KOPT-K1 (cell line): ENCODE measurements around the gene ANKRD22.
"Not testable (repeated sequence)": the region's sequence is repeated elsewhere in the genome, so short reads cannot be mapped to it uniquely, and the experiment has no call there.

Experiments
- H3K27ac ChIP-seq: fragments of 200-600 bp; sonication (generic); 2 replicates; pipeline ENCODE4 v1.5.1; 2016; ENCODE audit warnings: antibody characterized with exemption, mild to moderate bottlenecking, low read depth, low read length; ENCODE audit not compliant: poor library complexity, severe bottlenecking
- H3K36me3 ChIP-seq: fragments of 200-600 bp; sonication (generic); 2 replicates; pipeline ENCODE4 v1.5.1; 2017; ENCODE audit warnings: antibody characterized with exemption, mild to moderate bottlenecking, low read length, moderate library complexity; ENCODE audit not compliant: insufficient read depth
- H3K9me3 ChIP-seq: fragments of 200-600 bp; sonication (generic); 2 replicates; pipeline ENCODE4 v1.5.1; 2017; ENCODE audit warnings: antibody characterized with exemption, low read length, mild to moderate bottlenecking; ENCODE audit not compliant: insufficient read depth, poor library complexity, severe bottlenecking

ANKRD22 gene

DNA sequence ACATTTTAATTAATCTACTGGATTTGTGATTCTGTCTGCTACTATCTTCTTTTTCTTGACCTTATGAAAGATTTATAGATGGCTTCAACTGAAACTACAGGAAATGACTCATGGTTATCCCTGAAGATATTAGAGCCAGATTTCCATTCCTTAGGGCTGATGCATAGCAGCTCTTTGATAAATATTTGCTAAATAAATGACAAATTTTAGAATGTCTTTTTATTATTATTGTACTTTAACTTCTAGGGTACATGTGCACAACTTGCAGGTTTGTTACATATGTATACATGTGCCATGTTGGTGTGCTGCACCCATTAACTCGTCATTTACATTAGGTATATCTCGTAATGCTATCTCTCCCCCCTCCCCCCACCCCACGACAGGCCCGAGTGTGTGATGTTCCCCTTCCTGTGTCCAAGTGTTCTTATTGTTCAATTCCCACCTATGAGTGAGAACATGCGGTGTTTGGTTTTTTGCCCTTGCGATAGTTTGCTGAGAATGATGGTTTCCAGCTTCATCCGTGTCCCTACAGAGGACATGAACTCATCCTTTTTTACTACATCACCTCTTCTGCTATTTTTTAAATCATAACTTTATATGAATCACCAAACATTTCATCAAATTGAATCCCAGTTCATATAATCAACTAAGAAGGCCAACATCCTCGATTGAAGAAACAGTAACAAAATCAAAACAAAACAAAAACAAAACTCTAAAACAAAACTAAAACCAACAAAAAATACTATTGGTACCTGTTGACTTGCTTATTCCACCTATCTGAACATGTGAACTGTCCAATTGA is 31.2 kb upstream of the ANKRD22 start:
- H3K9me3 ChIP-seq, H3K27ac ChIP-seq: not testable (repeated sequence)
- peaks cover 33% of the 10 kb centered on the region for H3K36me3 ChIP-seq

DNA sequence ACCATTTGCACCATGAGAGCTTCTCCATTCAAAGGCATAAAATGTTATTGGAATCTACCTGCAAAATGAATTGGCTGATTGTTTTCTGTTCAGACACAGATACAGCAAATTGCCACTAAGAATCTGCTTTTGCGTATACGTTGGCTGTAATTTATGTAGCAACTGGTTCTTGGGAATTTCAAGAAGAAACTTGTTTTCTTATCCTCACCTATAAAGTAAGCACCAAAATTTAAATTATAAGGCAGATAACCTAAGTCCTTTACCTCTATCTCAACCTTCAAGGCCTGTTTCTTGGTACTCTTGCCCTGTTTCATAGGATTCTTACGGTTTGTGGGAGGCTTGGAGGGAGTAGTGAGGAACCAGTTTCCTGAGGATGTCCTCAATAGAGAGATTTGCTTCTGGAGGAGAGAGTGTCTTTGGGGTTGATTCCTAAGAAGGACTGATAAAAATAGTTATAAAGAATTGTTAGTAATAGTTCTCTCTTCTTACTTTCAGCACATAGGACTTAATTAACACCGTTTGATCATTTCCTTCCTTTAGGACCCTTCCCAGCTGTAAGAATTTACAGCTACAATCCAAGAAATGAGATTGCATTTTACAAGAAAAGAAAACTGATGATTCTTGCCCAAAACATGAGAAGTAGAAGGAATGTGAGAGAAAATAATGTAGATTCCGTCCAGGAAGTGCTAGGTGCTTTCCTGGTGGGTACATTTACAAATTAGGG is 30.4 kb upstream of the ANKRD22 start:
- H3K27ac ChIP-seq = peak overlapping the region; percentile 88

DNA sequence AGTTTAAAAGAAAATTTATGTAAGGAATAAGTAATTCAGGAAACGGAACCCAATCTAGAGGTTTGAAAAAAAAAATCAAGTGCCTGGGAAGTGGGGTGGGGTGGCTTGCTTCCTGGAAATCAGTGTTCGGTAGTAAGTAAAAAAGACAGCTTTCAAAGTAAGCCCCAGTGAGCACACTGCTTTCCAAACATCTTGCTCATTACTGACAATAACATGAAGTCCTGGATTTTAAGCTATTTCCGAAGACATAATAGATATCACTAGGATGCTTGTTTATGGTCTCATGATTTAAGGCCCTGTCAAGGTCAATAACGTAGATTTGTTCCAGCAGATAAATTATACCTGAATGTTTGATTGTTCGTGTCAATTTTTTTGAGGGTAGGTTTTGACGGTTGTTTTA is 29.7 kb upstream of the ANKRD22 start:
- Histone ChIP-seq H3K9me3 (no peaks in the 10 kb centered on the region), H3K36me3 (peaks cover 30% of the 10 kb centered on the region), H3K27ac (peak overlapping the region; percentile 88)

More for the DNA sequence above, 30.4 kb upstream of the ANKRD22 start:
- no peaks in the 10 kb centered on the region for H3K9me3 ChIP-seq
- H3K36me3 ChIP-seq = peaks cover 30% of the 10 kb centered on the region

DNA sequence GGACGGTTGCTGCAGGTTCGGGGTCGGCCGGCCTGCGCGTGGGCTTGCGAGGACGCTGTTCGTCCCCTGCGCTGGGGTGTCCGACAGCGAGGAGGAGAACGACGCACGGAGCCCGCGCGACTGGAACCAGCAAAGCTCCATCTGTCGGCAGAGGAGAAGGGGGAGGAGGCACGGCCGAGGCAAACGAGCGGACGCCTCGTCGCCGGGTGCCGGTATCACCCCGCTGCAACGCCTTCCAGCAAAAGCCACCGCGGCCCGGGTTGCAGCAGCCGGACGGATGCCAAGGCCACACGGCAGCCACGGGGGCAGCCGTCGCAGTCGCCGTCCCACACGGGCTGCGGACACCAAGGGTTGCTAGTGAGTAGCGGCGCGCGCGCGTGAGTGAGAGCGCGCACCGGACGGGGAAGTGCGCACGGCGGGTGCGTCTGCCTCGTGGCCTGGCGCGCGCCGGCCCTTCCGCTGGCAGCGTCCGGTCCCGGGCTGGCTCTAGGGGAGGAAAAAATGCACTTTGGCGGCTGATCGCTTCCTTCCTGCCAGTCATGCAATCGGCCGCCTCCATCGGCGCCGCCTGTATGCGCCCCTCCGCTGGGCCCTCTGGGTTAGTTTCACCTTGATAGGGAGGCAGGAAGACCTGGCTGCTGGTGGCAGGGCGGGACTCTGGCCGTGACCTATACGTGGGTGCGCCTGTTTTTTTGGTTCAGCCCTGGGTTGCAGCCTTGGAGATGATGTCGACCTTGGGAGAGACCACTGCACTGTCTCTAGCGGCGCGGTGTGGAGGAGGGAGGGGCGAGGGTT is 28.8 kb upstream of the ANKRD22 start:
- Histone ChIP-seq H3K27ac (peak overlapping the region; percentile 88), H3K9me3 (no peaks in the 10 kb centered on the region), H3K36me3 (peaks cover 30% of the 10 kb centered on the region)

GRCh38 chr10:88879534-88880281 is 28.1 kb upstream of the ANKRD22 start, which contains the start of gene STAMBPL1:
Gene STAMBPL1, plus strand, starts transcription at chr10:88880245. Its CDS starts 21,464 bp downstream, at chr10:88901709.
- Histone ChIP-seq H3K36me3 (peaks cover 24% of the 10 kb centered on the region), H3K9me3 (no peaks in the 10 kb centered on the region), H3K27ac (peak within 1 kb of the TSS; percentile 88)

- Histone ChIP-seq H3K9me3 (no peaks in the 10 kb centered on the region), H3K36me3 (peaks cover 4% of the 10 kb centered on the region; the same call in 1 of the 2 replicates), H3K27ac (peak overlapping the region; percentile 88)
These were observed 25.7 kb upstream of the ANKRD22 start for GRCh38 chr10:88877298-88877697.

GRCh38 chr10:88875081-88875480 is 23.4 kb upstream of the ANKRD22 start:
- no peak overlapping the region for H3K27ac ChIP-seq
- no peaks in the 10 kb centered on the region for H3K36me3 ChIP-seq
- no peaks in the 10 kb centered on the region for H3K9me3 ChIP-seq

- no peak overlapping the region for H3K27ac ChIP-seq
- H3K36me3 ChIP-seq = no peaks in the 10 kb centered on the region
- H3K9me3 ChIP-seq = no peaks in the 10 kb centered on the region
These were observed 22.6 kb upstream of the ANKRD22 start for GRCh38 chr10:88874281-88874680.

DNA sequence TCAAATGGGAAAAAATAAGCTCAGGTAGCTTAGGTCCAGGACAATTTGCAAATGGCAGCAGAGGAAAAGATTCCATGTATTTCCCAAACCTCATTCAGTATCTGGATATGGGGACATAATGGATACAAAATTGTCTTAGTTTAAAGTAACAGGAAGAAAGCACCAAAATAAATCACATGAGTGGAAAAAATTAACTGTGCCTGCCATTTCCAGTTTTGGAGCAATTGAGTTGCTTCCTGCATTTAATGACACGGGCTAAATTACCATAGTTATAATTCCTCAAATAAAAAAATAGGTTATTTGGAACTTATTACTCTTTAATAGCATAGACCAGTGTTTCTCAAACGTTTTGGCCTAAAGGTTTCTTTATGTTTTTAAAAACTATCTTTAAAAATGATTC is 22.1 kb upstream of the ANKRD22 start:
- H3K9me3 ChIP-seq = no peaks in the 10 kb centered on the region
- no peak overlapping the region for H3K27ac ChIP-seq
- no peaks in the 10 kb centered on the region for H3K36me3 ChIP-seq

DNA sequence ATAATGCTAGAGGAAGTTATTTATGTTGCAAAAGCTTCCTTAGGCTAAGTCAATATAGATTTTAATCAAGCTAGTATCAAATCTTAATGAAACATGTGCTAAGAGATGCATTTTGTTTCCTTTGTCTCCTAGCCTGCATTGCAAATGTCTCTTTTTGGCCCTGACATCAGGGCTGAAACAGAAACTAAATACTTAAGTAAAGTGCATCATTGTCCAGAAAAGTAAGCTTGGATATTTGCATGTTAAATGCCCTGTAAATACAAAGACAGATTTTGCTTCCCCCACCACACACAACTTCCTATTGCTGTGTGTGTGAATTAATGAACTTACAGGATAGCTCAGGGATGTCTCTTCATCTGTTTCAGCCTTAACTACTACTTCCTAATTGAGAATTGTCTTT is 18.4 kb upstream of the ANKRD22 start:
- Histone ChIP-seq H3K9me3 (no peaks in the 10 kb centered on the region), H3K27ac (no peak overlapping the region), H3K36me3 (no peaks in the 10 kb centered on the region)

DNA sequence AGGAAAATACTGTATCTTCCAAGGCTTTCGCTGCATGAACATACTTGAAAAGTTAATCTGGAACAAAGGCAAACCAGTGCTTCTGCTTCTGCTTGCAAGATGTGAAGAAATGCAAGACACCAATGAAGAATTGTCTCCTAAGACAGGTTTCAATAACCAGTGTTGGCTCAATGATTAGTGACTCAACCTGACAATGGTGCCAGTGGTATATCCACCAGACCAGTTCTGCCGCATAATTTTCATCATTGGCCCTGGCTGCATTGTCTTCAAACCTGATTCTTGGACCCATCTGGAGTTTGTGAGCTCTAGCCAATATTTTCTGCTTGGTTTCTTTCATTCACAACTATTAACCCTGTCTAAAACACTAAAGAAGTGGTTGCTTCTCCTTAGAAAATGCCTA is 14.8 kb upstream of the ANKRD22 start:
- Histone ChIP-seq H3K9me3 (no peaks in the 10 kb centered on the region), H3K27ac (no peak overlapping the region), H3K36me3 (no peaks in the 10 kb centered on the region)

DNA sequence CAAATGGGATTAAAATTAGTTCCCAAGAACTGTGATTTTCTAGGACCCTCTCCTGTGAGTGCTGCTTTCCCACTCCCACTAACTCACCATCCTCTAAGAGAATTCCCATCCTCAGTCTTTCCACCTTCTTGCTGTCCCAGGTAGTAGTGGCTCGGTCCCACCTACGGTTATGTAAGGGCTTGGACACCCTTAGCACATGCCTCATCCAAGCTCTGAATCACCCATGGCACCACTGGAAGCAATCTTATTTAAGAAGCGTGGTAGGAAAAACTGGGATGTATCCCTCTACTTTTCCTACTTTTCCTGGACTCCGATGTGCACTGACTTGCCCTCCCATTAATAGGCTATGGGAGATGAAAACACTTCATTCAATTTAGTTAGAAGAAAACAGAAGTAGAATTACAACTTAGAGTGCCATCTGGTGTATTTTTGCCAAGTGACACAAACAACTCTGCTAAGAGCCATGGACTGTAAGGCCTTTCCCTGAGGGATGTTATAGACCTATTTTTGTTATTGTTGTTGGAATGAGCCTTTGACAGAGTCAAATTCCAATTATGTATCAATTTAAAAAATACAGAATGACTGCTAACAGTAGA is 13.7 kb upstream of the ANKRD22 start:
- Histone ChIP-seq H3K36me3 (no peaks in the 10 kb centered on the region), H3K9me3 (no peaks in the 10 kb centered on the region), H3K27ac (no peak overlapping the region)

DNA sequence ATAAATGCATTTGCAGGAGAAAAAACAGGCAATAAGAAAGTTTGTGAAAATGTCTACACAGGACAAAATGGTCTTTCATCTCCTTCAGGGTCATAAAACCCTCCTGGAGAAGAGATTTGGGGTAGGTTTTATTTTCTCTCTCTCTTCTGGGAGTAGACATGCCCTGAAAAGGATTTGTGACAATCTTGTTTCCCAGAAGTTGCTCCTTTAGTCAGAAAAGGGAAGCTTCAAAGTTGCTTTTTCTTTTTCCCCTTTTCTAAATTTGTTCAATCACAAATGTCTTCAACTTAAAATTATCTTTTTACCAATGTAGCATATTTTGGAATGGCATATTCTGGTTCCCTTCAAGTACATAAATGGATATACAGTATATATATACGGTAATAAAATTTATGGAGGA is 9.4 kb upstream of the ANKRD22 start:
- no peaks in the 10 kb centered on the region for H3K36me3 ChIP-seq
- H3K27ac ChIP-seq = no peak overlapping the region

DNA sequence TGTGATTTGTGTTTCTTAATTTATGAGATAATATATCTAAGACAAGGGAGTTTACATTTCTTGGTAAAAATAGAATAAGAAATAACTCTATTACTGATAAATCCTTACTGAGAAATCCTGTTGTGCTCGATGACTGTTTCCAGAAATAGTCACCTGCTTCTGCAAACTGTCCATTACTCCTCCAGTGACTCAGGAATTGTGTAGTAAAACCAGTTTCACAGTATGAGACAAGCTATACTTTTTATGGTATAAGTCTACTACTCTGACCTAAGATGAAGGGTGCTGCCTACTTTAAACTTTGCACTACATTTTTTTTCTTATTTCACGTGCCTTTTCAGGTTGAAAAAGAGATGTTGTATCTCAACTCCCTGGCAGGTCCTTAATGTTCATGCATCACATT is 6.8 kb upstream of the ANKRD22 start:
- Histone ChIP-seq H3K9me3 (no peaks in the 10 kb centered on the region), H3K36me3 (no peaks in the 10 kb centered on the region), H3K27ac (no peak overlapping the region)

More for the DNA sequence above, 9.4 kb upstream of the ANKRD22 start:
- no peaks in the 10 kb centered on the region for H3K9me3 ChIP-seq
